ENCODE data around the gene PLAC1. TPM values are rescaled to one million over a fixed set of nuclear protein-coding genes. Genes with fewer than 3 reads are reported as not detected.

Gene PLAC1
- total RNA-seq, 1 experiment from 2014 or later: 0.47 TPM

GRCh38 chrX:134673123-134673522 is 14.9 kb upstream of the PLAC1 start:
- no peak for DNase-seq (ENCODE audit: low spot score)
- in situ Hi-C loops (cut with HindIII; ENCODE audit: low sequenced_read_pairs): no loop called here

GRCh38 chrX:134672101-134672500 is 13.8 kb upstream of the PLAC1 start:
- DNase-seq (ENCODE audit: low spot score): no peak
- in situ Hi-C loops (cut with HindIII; ENCODE audit: low sequenced_read_pairs): no loop called here

GRCh38 chrX:134671294-134671693 is 13.0 kb upstream of the PLAC1 start:
- in situ Hi-C loops (cut with HindIII; ENCODE audit: low sequenced_read_pairs): no loop called here
- no peak for DNase-seq (ENCODE audit: low spot score)

- in situ Hi-C loops (cut with HindIII; ENCODE audit: low sequenced_read_pairs): no loop called here
- no peak for DNase-seq (ENCODE audit: low spot score)
Observed at GRCh38 chrX:134670134-134670924, 12.1 kb upstream of the PLAC1 start.

- in situ Hi-C loops (cut with HindIII; ENCODE audit: low sequenced_read_pairs): no loop called here
- no peak for DNase-seq (ENCODE audit: low spot score)
Observed at GRCh38 chrX:134669378-134670098, 11.3 kb upstream of the PLAC1 start.

GRCh38 chrX:134664202-134664601 is 5.9 kb upstream of the PLAC1 start:
- in situ Hi-C loops (cut with HindIII; ENCODE audit: low sequenced_read_pairs): no loop called here
- DNase-seq (ENCODE audit: low spot score): no peak

GRCh38 chrX:134661295-134661694 is 3.0 kb upstream of the PLAC1 start:
- no peak for DNase-seq (ENCODE audit: low spot score)
- in situ Hi-C loops (cut with HindIII; ENCODE audit: low sequenced_read_pairs): no loop called here

GRCh38 chrX:134660627-134661026 is 2.4 kb upstream of the PLAC1 start:
- no peak for DNase-seq (ENCODE audit: low spot score)
- in situ Hi-C loops (cut with HindIII; ENCODE audit: low sequenced_read_pairs): no loop called here

- in situ Hi-C loops (cut with HindIII; ENCODE audit: low sequenced_read_pairs): no loop called here
- no peak for DNase-seq (ENCODE audit: low spot score)
Observed at GRCh38 chrX:134659761-134660160, 1.5 kb upstream of the PLAC1 start.

GRCh38 chrX:134658760-134659023 is 421 bp upstream of the PLAC1 start:
- DNase-seq (ENCODE audit: low spot score): no peak
- in situ Hi-C loops (cut with HindIII; ENCODE audit: low sequenced_read_pairs): no loop called here

GRCh38 chrX:134654398-134655012 is 3.8 kb downstream of the PLAC1 start:
- in situ Hi-C loops (cut with HindIII; ENCODE audit: low sequenced_read_pairs): no loop called here
- no peak for DNase-seq (ENCODE audit: low spot score)

- in situ Hi-C loops (cut with HindIII; ENCODE audit: low sequenced_read_pairs): no loop called here
- no peak for DNase-seq (ENCODE audit: low spot score)
Observed at GRCh38 chrX:134653835-134654234, 4.4 kb downstream of the PLAC1 start.

- in situ Hi-C loops (cut with HindIII; ENCODE audit: low sequenced_read_pairs): no loop called here
- no peak for DNase-seq (ENCODE audit: low spot score)
Observed at GRCh38 chrX:134650701-134651100, 7.6 kb downstream of the PLAC1 start.

GRCh38 chrX:134649770-134650169 is 8.5 kb downstream of the PLAC1 start:
- no peak for DNase-seq (ENCODE audit: low spot score)
- in situ Hi-C loops (cut with HindIII; ENCODE audit: low sequenced_read_pairs): no loop called here

- in situ Hi-C loops (cut with HindIII; ENCODE audit: low sequenced_read_pairs): no loop called here
- no peak for DNase-seq (ENCODE audit: low spot score)
Observed at GRCh38 chrX:134647477-134647877, 10.8 kb downstream of the PLAC1 start.

GRCh38 chrX:134646691-134647090 is 11.6 kb downstream of the PLAC1 start:
- in situ Hi-C loops (cut with HindIII; ENCODE audit: low sequenced_read_pairs): no loop called here
- DNase-seq (ENCODE audit: low spot score): no peak

GRCh38 chrX:134645936-134646543 is 12.2 kb downstream of the PLAC1 start:
- in situ Hi-C loops (cut with HindIII; ENCODE audit: low sequenced_read_pairs): no loop called here

GRCh38 chrX:134642386-134642785 is 15.9 kb downstream of the PLAC1 start:
- in situ Hi-C loops (cut with HindIII; ENCODE audit: low sequenced_read_pairs): no loop called here

More at GRCh38 chrX:134645936-134646543, 12.2 kb downstream of the PLAC1 start:
- no peak for DNase-seq (ENCODE audit: low spot score)

GRCh38 chrX:134641346-134641745 is 16.9 kb downstream of the PLAC1 start:
- DNase-seq (ENCODE audit: low spot score): no peak
- in situ Hi-C loops (cut with HindIII; ENCODE audit: low sequenced_read_pairs): no loop called here

More at GRCh38 chrX:134642386-134642785, 15.9 kb downstream of the PLAC1 start:
- no peak for DNase-seq (ENCODE audit: low spot score)

- in situ Hi-C loops (cut with HindIII; ENCODE audit: low sequenced_read_pairs): no loop called here
- DNase-seq (ENCODE audit: low spot score): no peak
Observed at GRCh38 chrX:134640914-134641313, 17.4 kb downstream of the PLAC1 start.

Measured in G401 (cell line).